GM12874 (cell line): ENCODE data around the gene SV2C.

Experiments
- CTCF ChIP-seq: IDR thresholded peaks from 2 replicates; pipeline ENCODE4 v1.5.1; 2011; ENCODE audit warnings: low read depth, mild to moderate bottlenecking, control low read depth, low read length, moderate library complexity; ENCODE audit not compliant: insufficient read depth

Gene SV2C

GRCh38 chr5:76224898-76225297 lies 141.7 kb downstream of the SV2C start:
- TF ChIP-seq CTCF = no peak

GRCh38 chr5:76225336-76225735 lies 142.2 kb downstream of the SV2C start:
- no peak for TF ChIP-seq CTCF

- TF ChIP-seq CTCF = no peak
Measured at GRCh38 chr5:76229900-76230299, 146.7 kb downstream of the SV2C start.

- TF ChIP-seq CTCF = no peak
Measured at GRCh38 chr5:76230711-76231285, 147.6 kb downstream of the SV2C start.

- no peak for TF ChIP-seq CTCF
Measured at GRCh38 chr5:76234665-76235064, 151.5 kb downstream of the SV2C start.

GRCh38 chr5:76236684-76237083 lies 153.5 kb downstream of the SV2C start:
- TF ChIP-seq CTCF = no peak

- TF ChIP-seq CTCF = no peak
Measured at GRCh38 chr5:76240336-76240735, 157.2 kb downstream of the SV2C start.
